GM21367 (cell line): ENCODE data around the gene CTSC.

Experiments
- ATAC-seq: cut with Tn5 transposase; IDR thresholded peaks from one replicate; pipeline ENCODE4 v1.9.1; 2021; ENCODE audit not compliant: unreplicated experiment

CTSC gene

DNA sequence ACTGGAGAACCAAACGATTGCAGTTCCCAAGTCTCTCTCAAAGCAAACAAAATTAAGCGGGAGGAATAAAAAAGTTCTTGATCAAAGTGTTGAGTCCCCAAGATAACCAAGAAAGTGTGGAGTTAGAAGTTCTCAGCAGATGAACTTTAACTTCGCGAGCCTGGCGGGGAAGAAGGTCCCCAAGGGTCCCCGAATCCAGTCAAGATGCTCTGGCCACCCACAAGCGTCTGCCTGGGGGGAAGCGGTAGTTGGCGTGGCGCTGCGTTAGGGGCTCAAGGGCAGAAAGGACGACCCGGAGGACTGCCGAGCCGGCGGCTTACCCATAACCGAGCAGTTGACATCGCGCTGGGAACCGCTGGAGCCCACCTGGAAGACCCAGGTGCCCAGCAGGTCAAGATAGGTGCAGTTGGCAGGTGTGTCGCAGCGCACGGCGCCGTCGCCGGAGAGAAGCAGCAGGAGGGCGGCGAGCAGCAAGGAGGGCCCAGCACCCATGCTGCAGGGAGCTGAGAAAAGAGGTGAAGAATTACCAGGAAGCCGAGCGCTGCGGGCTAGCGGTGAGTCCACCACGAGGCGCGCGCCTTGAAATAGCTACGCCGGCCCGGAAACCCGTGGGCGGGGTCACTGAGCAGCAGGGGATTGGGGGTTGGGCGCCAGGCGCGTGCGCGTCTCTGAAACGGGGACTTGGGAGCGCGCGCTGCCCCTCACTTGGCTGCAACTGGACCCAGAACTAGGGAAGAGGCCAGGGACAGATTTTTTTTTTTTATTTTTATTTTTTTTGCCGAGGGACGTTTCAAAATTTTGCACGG is at the start of gene CTSC:
Gene CTSC (minus strand): TSS at position 556 of the 806 bp plus-strand sequence. CDS start 64 bp downstream, at position 492.
- peak; percentile 91 for ATAC-seq

DNA sequence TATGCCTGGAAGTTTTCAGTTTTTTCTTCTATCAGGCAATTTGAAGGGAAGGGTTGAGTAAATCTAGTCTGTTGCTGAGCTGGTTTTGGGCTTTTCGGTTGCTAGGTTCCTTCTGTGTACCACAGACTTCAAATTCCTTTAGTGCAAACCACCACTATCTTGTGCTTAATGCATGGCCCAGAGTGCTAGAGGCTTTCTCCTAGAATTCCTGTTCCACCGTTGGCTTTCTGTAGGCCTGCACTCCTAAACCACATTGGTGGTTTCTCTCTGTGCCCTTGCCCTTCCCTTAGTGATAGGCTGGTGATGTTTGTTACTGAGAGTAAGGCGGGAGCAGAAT is 47.1 kb upstream of the CTSC start:
- no peak for ATAC-seq

GRCh38 chr11:88384004-88384668 is 46.6 kb upstream of the CTSC start:
- ATAC-seq: no peak

- ATAC-seq: no peak
These were observed 45.9 kb upstream of the CTSC start for GRCh38 chr11:88383447-88383846.

- no peak for ATAC-seq
These were observed 41.6 kb upstream of the CTSC start for GRCh38 chr11:88379130-88379529.

DNA sequence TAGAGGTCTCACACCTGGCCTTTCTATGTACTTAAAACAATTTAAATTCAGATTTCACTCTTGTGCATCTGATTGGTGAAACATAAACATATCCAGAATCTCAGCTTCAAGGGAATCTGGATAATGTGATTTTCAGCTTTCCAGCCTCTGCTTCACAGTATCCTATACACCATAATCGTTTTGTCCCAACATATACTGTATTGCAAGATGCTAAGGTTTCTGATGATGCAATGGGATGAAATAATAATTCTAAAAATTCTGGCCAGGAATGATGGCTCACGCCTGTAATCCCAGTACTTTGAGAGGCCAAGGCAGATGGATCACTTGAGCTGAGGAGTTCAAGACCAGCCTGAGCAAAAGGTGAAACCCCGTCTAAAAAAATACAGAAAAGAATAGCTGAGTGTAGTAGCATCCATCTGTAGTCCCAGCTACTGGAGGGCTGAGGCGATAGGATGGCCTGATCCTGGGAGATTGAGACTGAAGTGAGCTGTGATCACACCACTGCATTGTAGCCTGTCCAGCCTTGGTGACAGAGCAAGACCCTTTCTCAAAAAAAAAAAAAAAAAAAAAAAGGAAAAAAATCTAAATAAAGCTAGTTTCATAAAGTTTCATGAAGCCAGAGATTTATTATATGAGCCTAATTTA is 41.0 kb upstream of the CTSC start:
- ATAC-seq: no peak

- no peak for ATAC-seq
These were observed 40.1 kb upstream of the CTSC start for GRCh38 chr11:88377646-88378045.

GRCh38 chr11:88377144-88377543 is 39.6 kb upstream of the CTSC start:
- ATAC-seq: no peak

GRCh38 chr11:88375927-88376470 is 38.5 kb upstream of the CTSC start:
- no peak for ATAC-seq

GRCh38 chr11:88370782-88371181 is 33.2 kb upstream of the CTSC start:
- ATAC-seq: no peak

DNA sequence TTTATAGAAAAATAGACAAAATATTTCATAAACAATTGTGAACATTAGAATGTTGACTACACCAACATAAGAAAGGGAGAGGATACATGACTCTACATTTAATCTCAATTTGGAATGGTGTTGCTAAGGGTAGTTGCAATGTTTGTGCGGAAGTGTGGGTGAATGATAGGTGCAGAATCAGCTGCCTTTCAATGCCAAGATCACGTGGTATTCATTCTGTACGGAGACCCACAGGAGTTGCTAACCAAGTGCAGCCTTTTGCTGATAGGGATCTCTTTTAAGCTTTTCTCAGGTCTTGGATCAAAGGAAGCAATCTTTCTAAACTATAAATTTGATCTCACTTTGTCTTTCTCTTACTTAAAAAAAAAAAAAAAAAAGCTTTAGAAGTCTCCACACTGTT is 29.8 kb upstream of the CTSC start:
- no peak for ATAC-seq

DNA sequence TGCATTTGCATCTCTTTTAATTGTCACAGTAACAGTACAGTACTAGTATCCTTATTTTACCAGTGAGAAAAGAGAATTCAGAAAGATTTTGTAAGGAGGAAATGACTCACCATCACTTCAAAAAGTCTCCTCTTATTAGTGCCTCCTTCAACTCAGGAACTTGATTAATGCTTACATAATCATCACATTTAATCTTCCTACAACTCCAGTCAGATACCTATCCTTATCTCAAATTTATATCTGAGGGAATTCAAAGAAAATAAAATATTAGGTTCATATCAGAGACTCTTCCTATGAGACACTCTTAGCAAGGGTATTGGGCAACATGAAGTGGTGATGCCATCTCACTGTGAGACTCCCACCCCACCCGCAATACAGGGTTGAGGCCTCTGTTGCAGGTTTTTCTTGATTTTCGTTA is 26.1 kb upstream of the CTSC start:
- ATAC-seq: no peak

- ATAC-seq: no peak
These were observed 25.5 kb upstream of the CTSC start for GRCh38 chr11:88363004-88363403.

GRCh38 chr11:88360141-88360540 is 22.6 kb upstream of the CTSC start:
- no peak for ATAC-seq

DNA sequence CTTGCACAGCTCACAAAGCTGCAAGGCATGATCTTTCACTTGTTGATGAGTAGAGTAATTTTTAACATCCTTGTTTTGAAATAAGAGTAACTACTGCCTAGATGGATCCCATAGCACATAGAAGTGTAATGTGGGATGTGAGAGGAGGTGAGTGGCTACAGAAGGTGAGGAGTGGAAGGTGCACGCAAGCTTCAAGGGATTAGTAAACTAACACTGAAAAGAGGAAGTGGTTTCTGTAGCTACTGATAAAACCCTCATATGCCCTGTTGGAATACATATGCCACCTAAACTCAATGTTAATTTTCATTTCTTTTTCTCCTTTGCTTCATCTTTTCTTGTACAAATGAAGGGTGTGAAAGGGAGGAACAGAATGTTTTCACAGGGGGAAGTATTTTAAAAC is 22.0 kb upstream of the CTSC start:
- ATAC-seq: peak; percentile 66

- ATAC-seq: no peak
These were observed 21.6 kb upstream of the CTSC start for GRCh38 chr11:88359114-88359513.

DNA sequence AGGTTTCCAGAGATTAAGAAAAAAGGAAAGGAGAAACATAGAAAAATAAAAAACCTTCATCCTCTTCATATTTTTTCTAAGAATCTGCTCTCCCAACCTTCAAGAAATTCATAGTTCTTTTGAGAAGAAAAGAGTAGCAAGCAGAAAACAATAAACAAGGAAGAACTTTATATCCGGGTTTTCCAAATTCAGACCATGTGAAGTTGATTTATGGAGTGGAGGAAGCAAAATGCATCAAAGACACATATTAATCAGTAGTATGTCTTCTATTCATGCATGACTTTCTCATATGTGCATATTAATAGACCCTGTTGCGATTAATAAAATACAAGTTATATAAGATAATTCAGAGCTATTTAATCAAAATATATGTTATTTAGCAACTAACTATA is 20.5 kb upstream of the CTSC start:
- no peak for ATAC-seq

GRCh38 chr11:88357323-88358039 is 19.9 kb upstream of the CTSC start:
- ATAC-seq: peak; percentile 46

DNA sequence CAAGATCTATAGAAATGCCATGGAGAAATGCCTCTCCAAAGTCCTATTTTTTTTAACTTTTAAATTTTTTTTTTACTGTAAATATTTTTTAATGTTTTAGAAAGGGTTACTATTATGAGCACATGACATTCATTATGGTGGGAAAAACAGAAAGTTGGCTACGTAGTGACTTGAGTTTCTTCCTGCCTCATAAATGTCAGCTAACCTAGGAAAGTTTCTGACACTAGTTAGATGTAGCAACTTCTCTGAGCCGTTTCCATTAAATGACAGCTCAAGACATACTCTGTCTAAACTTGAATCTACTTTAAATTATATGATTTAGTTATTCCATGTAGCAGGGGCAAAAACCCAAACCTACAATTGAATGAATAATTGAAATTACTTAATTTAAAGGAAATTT is 18.4 kb upstream of the CTSC start:
- ATAC-seq: no peak

DNA sequence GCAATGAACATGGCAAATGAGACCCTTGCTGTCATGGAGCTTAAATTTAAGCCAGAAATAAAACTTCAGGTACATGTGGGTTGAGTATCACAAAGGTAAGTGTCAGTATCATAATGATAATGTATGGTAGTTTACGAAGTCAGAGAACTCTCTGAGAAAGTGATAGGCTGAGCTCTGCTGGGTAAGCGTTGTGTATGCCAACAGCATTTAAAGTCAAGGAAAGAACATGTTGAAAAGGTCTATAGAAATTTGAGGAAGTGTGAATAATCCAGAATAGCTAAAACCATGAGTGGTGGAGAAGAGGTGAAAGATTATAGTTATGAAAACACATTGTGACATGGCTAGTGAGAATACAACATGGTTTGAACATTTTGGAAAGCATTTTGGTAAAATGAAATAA is 17.4 kb upstream of the CTSC start:
- peak; percentile 26 for ATAC-seq

DNA sequence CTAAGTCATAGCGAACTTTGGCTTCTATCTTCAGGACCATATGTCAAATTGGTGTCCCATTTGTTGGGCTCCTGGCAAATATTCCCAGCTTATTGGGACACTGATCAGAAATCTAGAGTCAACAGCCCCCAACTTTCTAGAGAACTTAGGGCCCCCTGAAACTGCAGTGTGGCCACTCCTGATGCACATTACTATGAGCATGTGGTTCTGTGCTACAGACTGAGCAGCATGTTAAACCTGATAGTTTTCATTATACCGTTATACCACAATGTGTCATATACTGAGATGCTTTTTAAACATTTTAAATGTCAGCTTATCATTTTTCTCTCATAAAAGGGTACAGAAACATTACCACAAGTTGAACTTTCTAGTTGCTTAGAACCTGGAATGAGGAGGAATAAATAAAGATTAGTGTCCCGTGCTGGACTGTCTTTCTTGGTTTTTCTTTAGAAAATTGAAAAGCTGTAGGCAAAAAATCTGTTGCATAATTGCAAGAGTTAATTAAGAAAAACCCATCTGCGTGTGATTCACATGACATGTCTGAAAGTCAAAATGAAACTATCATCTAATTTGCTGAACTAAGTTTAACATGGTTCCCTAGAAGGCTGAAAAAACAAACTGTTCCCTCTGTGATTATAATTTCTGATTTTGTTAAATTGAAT is 16.4 kb upstream of the CTSC start:
- peak; percentile 24 for ATAC-seq
